Astrocyte (in vitro differentiated cells and primary cell): ENCODE results near the gene KCNAB1. TPM values are rescaled to one million over a fixed set of nuclear protein-coding genes. Genes with fewer than 3 reads are reported as not detected.
A peak's percentile ranks its signal among the peaks of the same experiment; 100 is the strongest.

ENCODE experiments used
- DNase-seq: peaks from one replicate; pipeline ENCODE4 v3.0.0-alpha.2; 2010; ENCODE audit warnings: low read depth
- FAIRE-seq: peaks from 2 replicates; lab custom pipeline; 2011; peaks lifted over from hg19 to GRCh38; lab: Jason Lieb, UNC
- H2AFZ ChIP-seq: 2 replicates; pipeline ENCODE4 v1.6.0; 2012; ENCODE audit warnings: low read depth, low read length, inconsistent platforms
- H3K27ac ChIP-seq: 2 replicates; pipeline ENCODE4 v1.5.1; 2011; ENCODE audit warnings: low read depth, low read length, inconsistent platforms
- H3K27me3 ChIP-seq: 2 replicates; pipeline ENCODE4 v1.6.0; 2011; ENCODE audit warnings: low read length, inconsistent platforms; ENCODE audit not compliant: insufficient read depth
- H3K36me3 ChIP-seq: 2 replicates; pipeline ENCODE4 v1.5.1; 2011; ENCODE audit warnings: low read length, inconsistent platforms; ENCODE audit not compliant: insufficient read depth
- H3K4me1 ChIP-seq: 2 replicates; pipeline ENCODE4 v1.5.1; 2011; ENCODE audit warnings: low read length, inconsistent platforms; ENCODE audit not compliant: insufficient read depth
- H3K4me2 ChIP-seq: 2 replicates; pipeline ENCODE4 v1.6.0; 2012; ENCODE audit warnings: low read length, inconsistent platforms
- H3K4me3 ChIP-seq: 2 replicates; pipeline ENCODE4 v1.5.1; 2011; ENCODE audit warnings: low read depth, mild to moderate bottlenecking, low read length, inconsistent platforms; ENCODE audit not compliant: insufficient read depth
- H3K79me2 ChIP-seq: 2 replicates; pipeline ENCODE4 v1.6.0; 2012; ENCODE audit warnings: mild to moderate bottlenecking, low read length, inconsistent platforms; ENCODE audit not compliant: insufficient read depth
- H3K9ac ChIP-seq: 2 replicates; pipeline ENCODE4 v1.6.0; 2012; ENCODE audit warnings: mild to moderate bottlenecking, low read length, inconsistent platforms
- H3K9me3 ChIP-seq: 2 replicates; pipeline ENCODE4 v1.5.1; 2012; ENCODE audit warnings: low read depth, mild to moderate bottlenecking, low read length, inconsistent platforms; ENCODE audit not compliant: insufficient read depth
- H4K20me1 ChIP-seq: 2 replicates; pipeline ENCODE4 v1.6.0; 2012; ENCODE audit warnings: low read length, inconsistent platforms; ENCODE audit not compliant: insufficient read depth
- H3K27ac Mint-ChIP-seq: one replicate; pipeline ENCODE4 v1.8.0; 2021; ENCODE audit warnings: mild to moderate bottlenecking, mixed read lengths; ENCODE audit not compliant: unreplicated experiment
- H3K27me3 Mint-ChIP-seq: one replicate; pipeline ENCODE4 v1.8.0; 2021; ENCODE audit warnings: low read depth, mixed read lengths; ENCODE audit not compliant: unreplicated experiment
- H3K36me3 Mint-ChIP-seq: one replicate; pipeline ENCODE4 v1.8.0; 2021; ENCODE audit warnings: low read depth, mixed read lengths; ENCODE audit not compliant: unreplicated experiment
- H3K4me1 Mint-ChIP-seq: one replicate; pipeline ENCODE4 v1.8.0; 2021; ENCODE audit warnings: low read depth, mixed read lengths; ENCODE audit not compliant: unreplicated experiment
- H3K4me3 Mint-ChIP-seq: one replicate; pipeline ENCODE4 v1.8.0; 2021; ENCODE audit warnings: mild to moderate bottlenecking, moderate library complexity, mixed read lengths; ENCODE audit not compliant: unreplicated experiment
- H3K9me3 Mint-ChIP-seq: one replicate; pipeline ENCODE4 v1.8.0; 2021; ENCODE audit warnings: mild to moderate bottlenecking, mixed read lengths; ENCODE audit not compliant: unreplicated experiment
- EZH2 ChIP-seq: IDR thresholded peaks from 2 replicates; pipeline ENCODE4 v1.6.1; 2012; ENCODE audit warnings: mild to moderate bottlenecking, low read length, inconsistent platforms; ENCODE audit not compliant: insufficient read depth
- total RNA-seq: library from RNA; stranded (reverse); gene quantifications from 2 replicates; pipeline ENCODE4 v1.2.1, GENCODE V29; 2021
- TF ChIP-seq, protein P1 (sequence below): IDR thresholded peaks from 2 replicates; pipeline ENCODE4 v1.5.1; 2011; ENCODE audit warnings: low read depth, mild to moderate bottlenecking, inconsistent platforms, low read length, moderate library complexity; ENCODE audit not compliant: insufficient read depth

The KCNAB1 gene
- total RNA-seq, 1 donor from 2014 or later: 0.30 TPM

DNA sequence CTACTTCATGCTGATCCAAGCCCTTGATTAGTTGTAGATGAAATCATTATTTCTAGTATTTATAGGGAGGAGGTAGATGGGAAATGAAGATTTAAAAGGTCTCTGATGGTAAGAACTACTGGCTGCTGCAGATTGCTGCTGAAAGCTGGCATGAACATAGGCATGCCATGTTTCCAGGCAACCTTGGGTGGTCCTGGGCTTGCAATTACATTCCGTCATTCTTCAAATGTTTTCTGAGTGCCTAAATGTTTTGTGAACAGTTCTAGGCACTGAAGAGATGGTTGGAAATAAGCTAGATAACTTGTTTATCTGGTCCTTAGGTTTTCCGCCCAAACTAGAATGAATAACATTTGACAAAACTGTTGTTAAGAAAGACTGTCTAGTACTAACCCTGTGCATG, 95.8 kb downstream of the KCNAB1 start:
- H3K27ac Mint-ChIP-seq: no peak overlapping the region
- TF ChIP-seq EZH2: no peak
- TF ChIP-seq, protein P1, sequence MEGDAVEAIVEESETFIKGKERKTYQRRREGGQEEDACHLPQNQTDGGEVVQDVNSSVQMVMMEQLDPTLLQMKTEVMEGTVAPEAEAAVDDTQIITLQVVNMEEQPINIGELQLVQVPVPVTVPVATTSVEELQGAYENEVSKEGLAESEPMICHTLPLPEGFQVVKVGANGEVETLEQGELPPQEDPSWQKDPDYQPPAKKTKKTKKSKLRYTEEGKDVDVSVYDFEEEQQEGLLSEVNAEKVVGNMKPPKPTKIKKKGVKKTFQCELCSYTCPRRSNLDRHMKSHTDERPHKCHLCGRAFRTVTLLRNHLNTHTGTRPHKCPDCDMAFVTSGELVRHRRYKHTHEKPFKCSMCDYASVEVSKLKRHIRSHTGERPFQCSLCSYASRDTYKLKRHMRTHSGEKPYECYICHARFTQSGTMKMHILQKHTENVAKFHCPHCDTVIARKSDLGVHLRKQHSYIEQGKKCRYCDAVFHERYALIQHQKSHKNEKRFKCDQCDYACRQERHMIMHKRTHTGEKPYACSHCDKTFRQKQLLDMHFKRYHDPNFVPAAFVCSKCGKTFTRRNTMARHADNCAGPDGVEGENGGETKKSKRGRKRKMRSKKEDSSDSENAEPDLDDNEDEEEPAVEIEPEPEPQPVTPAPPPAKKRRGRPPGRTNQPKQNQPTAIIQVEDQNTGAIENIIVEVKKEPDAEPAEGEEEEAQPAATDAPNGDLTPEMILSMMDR: no peak

DNA sequence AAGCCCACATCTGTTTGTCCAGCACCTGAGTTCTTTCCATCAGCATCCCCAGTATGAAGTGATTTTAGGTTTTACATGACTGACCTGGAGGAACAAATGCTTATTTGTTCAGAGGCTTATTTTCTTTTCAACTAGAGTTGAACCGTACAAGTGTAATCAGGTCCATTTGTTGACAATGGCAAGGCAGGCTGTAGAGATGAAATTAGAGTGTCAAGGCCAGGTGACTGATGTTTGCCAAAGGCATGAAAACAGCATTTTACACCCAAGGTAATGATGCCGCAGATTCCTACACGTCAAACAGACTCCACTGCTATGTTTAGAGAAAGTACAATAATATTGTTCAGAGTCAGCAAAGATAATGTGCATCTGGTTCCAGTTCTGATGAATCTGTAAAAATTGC, 96.5 kb downstream of the KCNAB1 start:
- no peak for DNase-seq
- no peaks in the 10 kb centered on the region for H3K36me3 ChIP-seq
- no peak overlapping the region for H3K27ac Mint-ChIP-seq
- H3K36me3 Mint-ChIP-seq: peaks cover 3% of the 10 kb centered on the region
- H3K79me2 ChIP-seq: no peaks in the 10 kb centered on the region
- no peak for FAIRE-seq
- peaks cover 5% of the 10 kb centered on the region for H3K9me3 Mint-ChIP-seq
- H3K4me1 Mint-ChIP-seq: peaks cover 29% of the 10 kb centered on the region
- H3K4me1 ChIP-seq: peaks cover 7% of the 10 kb centered on the region
- TF ChIP-seq EZH2: no peak
- TF ChIP-seq, protein P1: no peak
- H3K9ac ChIP-seq: no peak overlapping the region
- no peak overlapping the region for H3K27ac ChIP-seq
- H2AFZ ChIP-seq: no peak overlapping the region
- no peak overlapping the region for H3K4me2 ChIP-seq
- H3K27me3 Mint-ChIP-seq: no peaks in the 10 kb centered on the region
- H3K4me3 Mint-ChIP-seq: no peak overlapping the region
- no peaks in the 10 kb centered on the region for H4K20me1 ChIP-seq
- no peak overlapping the region for H3K4me3 ChIP-seq
- no peaks in the 10 kb centered on the region for H3K9me3 ChIP-seq
- no peaks in the 10 kb centered on the region for H3K27me3 ChIP-seq

More for the DNA sequence above, 95.8 kb downstream of the KCNAB1 start:
- Histone ChIP-seq H3K4me2 (no peak overlapping the region), H3K36me3 (no peaks in the 10 kb centered on the region), H3K4me1 (peaks cover 13% of the 10 kb centered on the region), H3K27ac (no peak overlapping the region), H3K9ac (no peak overlapping the region), H3K79me2 (no peaks in the 10 kb centered on the region), H3K27me3 (no peaks in the 10 kb centered on the region), H3K4me3 (no peak overlapping the region), H4K20me1 (no peaks in the 10 kb centered on the region), H3K9me3 (no peaks in the 10 kb centered on the region), H2AFZ (no peak overlapping the region)
- DNase-seq (no peak), FAIRE-seq (no peak)
- Mint-ChIP-seq H3K27me3 (no peaks in the 10 kb centered on the region), H3K4me1 (peaks cover 35% of the 10 kb centered on the region), H3K9me3 (peaks cover 2% of the 10 kb centered on the region), H3K36me3 (peaks cover 3% of the 10 kb centered on the region), H3K4me3 (no peak overlapping the region)

DNA sequence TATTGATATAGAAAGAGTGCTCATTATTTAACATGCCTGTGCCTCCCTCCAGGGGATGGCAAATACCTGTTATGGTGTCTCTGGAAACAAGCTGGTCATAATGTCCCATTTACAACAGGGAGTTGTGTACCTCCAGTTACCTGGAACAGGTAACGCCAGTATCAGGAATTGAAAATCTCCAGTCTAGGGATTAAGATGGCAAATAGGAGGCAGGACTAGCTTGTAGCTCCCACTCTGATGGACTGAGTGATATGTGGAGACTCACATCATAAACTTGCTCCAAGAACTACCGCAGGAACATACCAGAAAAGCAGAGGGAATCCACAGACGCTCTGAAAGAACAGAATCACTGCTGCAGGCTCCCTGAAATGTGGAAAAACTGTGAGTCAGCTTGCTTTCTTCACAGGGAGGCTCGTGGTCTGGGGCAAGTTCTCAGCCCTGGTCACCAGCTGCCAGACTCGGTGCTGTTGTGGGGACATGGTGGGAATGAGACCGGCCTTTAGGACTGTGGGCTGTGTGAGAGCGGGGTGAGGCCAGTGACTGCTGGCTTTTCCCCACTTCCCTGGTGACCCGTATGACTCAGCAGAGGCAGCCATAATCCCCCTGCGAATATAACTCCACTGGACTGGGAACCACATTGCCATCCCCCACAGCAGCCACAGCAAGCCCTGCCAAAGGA, 97.4 kb downstream of the KCNAB1 start:
- Histone ChIP-seq H3K79me2 (no peaks in the 10 kb centered on the region), H3K36me3 (no peaks in the 10 kb centered on the region), H3K27me3 (no peaks in the 10 kb centered on the region), H2AFZ (peak overlapping the region; percentile 14), H3K9me3 (no peaks in the 10 kb centered on the region), H3K4me2 (peak overlapping the region; percentile 34), H3K4me1 (peaks cover 4% of the 10 kb centered on the region), H3K4me3 (no peak overlapping the region), H3K9ac (peak overlapping the region; percentile 38), H3K27ac (peak overlapping the region; percentile 21), H4K20me1 (no peaks in the 10 kb centered on the region)
- peaks cover 28% of the 10 kb centered on the region for H3K4me1 Mint-ChIP-seq
- H3K36me3 Mint-ChIP-seq: peaks cover under 1% of the 10 kb centered on the region
- peak overlapping the region; percentile 87 for H3K27ac Mint-ChIP-seq
- H3K4me3 Mint-ChIP-seq: no peak overlapping the region
- DNase-seq (peak; percentile 79), FAIRE-seq (no peak)
- H3K9me3 Mint-ChIP-seq: peaks cover 9% of the 10 kb centered on the region
- TF ChIP-seq EZH2: no peak
- TF ChIP-seq, protein P1: no peak
- H3K27me3 Mint-ChIP-seq: no peaks in the 10 kb centered on the region
